Retinal pigment epithelial cell (primary cell): ENCODE results near the gene SMARCB1.

Source experiments
- DNase-seq: peaks from one replicate; pipeline ENCODE4 v3.0.0-alpha.2; 2010; ENCODE audit warnings: low read depth
- H3K4me3 ChIP-seq: 2 replicates; pipeline ENCODE4 v1.5.1; 2011; ENCODE audit warnings: mild to moderate bottlenecking, low read length, control low read depth, moderate library complexity
- TF ChIP-seq, protein P1 (sequence below): conservative IDR thresholded peaks from 2 replicates; pipeline ENCODE4 v1.5.1; 2011; ENCODE audit warnings: low read depth, low read length, control low read depth, inconsistent platforms

Gene SMARCB1

DNA sequence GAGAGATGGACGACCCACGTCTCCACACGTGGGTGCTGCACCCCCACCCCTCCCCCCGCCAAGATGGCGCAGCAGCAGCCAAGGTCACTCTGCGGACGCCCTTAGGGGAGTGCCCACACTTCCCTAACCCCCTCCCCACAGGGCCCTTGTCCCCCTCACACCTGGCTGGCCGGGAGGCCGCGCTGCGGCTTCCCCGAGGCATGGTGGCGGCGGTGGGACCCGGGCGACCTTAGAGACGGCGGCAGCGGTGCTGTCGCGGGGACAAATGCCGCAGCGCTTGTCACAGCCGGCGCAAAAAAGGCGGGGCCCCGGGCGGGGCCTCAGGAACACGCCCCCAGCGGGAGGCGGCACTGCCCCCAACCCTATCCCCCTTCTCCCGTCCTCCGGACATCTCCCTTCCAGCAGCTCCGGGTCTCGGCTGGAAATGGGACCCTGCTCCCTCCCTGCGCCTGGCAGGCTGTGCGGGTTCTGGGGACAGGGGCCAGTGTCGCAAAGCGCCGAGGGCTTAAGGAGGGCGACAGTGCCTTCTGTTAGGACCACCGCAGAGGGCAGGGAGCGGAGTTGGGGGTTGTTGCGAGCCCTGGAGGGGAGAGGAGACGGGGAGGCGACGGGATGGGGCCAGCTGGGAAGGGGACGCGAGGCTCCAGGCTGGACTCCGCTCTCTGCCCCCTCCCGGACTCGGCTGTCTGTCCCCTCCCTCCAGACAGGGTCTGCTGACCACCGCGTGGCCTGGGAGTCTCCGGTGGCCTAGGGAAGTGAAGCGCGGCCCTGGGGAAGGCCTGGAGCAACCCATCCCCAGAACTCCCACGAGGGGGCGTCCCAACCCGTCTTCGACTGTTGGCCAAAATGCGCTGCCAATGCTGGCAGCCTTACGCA lies 18.9 kb upstream of the SMARCB1 start, which contains the start of gene CHCHD10:
TSS of gene CHCHD10 (minus strand) at position 300 of the 876 bp plus-strand sequence. CDS start at position 202, 98 bp downstream.
- DNase-seq, result no peak
- TF ChIP-seq, protein P1, sequence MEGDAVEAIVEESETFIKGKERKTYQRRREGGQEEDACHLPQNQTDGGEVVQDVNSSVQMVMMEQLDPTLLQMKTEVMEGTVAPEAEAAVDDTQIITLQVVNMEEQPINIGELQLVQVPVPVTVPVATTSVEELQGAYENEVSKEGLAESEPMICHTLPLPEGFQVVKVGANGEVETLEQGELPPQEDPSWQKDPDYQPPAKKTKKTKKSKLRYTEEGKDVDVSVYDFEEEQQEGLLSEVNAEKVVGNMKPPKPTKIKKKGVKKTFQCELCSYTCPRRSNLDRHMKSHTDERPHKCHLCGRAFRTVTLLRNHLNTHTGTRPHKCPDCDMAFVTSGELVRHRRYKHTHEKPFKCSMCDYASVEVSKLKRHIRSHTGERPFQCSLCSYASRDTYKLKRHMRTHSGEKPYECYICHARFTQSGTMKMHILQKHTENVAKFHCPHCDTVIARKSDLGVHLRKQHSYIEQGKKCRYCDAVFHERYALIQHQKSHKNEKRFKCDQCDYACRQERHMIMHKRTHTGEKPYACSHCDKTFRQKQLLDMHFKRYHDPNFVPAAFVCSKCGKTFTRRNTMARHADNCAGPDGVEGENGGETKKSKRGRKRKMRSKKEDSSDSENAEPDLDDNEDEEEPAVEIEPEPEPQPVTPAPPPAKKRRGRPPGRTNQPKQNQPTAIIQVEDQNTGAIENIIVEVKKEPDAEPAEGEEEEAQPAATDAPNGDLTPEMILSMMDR, result peak; percentile 80
- peak within 1 kb of the TSS; percentile 64 for H3K4me3 ChIP-seq

DNA sequence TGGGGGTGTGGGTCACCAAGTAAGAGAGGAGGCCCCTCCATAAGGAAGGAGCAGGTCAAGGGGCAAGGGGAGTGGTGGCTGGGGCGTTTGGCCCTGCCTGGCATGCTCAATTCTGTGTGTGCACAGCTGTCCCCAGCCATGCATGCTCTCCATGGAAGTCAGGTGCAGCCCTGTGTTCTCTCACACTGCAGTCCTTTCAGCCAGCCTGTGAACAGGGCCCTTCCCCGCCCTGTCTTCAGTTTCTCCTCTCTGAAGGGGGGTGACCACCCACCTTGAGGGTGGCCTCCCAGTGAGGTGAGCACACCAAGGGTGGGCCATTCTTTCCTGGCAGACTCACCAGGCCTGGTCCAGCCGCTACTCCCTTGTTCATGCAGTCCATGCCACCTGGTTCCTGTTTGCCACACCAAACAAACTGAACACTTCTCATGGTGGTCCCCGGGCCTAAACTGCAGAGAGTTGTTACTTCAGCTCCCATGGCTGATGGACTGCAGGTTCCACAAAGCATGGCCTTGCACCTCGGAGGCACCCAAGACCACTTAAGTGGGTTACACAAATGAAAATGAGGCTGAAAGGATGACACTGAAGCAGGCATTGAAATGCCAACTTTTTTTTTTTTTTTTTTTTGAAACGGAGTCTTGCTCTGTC lies 17.3 kb upstream of the SMARCB1 start:
- TF ChIP-seq, protein P1, result no peak
- DNase-seq, result no peak
- no peak overlapping the region for H3K4me3 ChIP-seq

DNA sequence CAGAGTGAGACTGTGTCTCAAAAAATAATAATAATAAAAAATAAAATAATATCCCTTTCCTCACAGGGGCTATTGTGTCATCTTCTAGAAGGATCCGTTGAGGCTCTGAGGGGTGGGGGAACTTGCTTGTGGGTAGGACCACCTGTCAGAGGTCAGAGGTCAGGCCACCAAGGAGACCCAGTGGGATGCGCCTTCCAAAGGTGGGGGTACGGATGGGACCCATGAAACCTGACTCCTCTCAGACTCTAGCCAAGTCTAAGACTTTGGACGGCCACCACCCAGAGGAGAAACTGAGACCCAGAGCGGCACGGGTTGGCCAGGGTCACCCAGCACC lies 14.5 kb upstream of the SMARCB1 start:
- TF ChIP-seq, protein P1, result no peak
- DNase-seq, result no peak
- H3K4me3 ChIP-seq, result peak overlapping the region; percentile 39

DNA sequence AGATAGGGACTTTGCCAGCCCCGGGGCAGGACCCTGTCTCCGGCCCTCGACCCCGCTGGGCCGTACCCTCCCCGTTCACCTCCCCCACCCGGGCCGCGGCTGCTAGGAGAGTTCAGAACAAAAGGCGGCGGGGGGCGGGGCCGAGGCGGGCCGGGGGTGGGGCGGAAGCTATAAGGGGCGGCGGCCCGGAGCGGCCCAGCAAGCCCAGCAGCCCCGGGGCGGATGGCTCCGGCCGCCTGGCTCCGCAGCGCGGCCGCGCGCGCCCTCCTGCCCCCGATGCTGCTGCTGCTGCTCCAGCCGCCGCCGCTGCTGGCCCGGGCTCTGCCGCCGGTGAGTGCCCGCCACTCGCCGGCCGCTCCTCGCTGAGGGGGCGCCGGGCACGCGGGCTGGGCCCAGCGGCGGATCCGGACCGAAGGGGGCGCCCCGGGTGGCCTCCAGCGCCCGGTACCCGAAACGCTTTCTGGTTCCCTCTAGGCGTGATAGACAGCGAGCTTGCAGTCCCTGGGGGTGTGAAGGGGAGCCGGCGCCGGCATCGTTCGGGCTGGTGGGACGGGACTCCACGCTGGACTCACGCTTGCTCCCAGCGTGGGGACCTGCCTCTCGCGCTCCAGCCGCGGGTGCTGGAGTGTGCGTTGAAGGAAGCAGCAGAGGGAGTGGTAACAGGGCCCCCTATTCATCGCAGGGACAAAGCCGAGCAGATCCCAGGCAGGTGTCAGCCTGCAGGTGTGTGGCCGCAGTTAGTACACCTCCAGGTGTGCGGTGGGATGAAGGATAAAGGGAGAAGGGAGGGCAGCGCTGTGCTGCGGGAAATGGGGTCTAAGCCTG lies 13.9 kb upstream of the SMARCB1 start, which contains the start of gene MMP11:
TSS of gene MMP11 (plus strand) at position 201 of the 825 bp plus-strand sequence. CDS start at position 223, 22 bp downstream.
- peak within 1 kb of the TSS; percentile 49 for H3K4me3 ChIP-seq
- DNase-seq, result no peak
- TF ChIP-seq, protein P1, result peak; percentile 5

DNA sequence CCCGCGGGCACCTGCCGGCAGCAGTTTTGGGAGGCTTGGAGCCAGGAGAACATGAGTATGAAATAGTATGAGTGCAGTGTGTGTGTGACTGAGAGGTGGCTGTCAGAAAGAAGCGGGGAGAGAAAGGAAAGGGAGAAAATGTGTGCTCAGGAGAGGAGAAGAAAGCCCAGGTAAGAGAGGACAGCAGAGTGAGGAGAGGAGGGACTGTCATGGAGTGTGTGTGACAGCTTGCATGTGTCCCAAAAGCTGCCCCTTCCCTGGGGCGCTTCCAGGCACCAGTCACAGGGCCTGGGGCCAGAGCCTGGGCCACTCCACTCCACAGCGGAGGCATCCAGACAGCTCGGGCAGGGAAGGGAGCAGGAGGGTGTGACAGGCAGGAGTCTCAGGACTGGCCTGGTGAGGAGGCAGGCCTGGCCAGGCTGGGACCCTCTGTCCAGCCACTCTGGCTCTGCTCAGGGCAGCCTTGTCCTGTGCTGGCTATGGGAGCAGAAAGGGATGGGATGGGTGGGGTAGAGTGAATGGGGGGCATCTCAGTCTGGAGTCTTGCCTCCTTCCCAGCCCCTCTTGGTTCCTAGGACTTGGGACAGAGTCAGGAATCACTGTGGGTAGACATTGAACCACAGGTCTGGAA lies 13.2 kb upstream of the SMARCB1 start:
- no peak for DNase-seq
- H3K4me3 ChIP-seq, result peak overlapping the region; percentile 49
- TF ChIP-seq, protein P1, result no peak

DNA sequence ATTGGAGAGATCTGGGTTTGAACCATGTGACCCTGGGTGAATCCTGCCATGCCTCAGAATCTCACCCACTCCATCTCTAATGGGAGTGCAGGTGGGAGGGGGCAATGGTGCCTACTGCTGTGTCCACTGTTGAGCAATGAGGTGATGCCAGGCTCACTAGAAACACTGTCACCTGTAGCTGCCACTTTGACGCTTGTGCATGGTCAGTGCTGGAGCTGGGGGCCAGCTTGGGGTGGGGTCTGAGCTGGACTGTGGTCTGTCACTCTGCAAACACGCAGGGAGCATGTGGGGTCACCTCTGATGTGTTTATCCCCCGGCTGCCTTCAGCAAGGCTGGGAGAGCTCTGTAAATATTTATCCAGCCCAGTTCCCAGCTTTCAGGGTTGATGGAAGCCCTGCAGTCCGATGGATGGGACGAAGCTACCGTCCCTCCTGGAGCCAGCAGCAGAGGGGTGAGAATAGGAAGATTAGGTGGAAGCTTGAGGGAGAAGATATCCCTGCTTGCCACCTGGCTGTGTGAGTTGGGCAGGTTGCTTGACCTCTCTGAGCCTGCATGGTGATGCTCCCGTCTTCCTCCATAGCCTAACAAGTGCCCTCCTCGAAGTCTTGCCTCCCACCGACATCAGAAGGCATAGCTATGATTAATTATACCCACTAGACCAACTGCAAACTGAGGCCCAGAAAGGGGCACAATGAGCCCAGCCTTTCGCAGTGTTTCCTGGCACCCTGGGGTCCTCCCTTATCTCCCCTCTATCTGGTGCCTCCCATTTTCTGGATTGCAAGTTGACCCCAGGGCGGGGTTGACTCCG lies 12.4 kb upstream of the SMARCB1 start:
- no peak for DNase-seq
- TF ChIP-seq, protein P1, result no peak
- H3K4me3 ChIP-seq, result no peak overlapping the region
